Stimulated activated effector memory CD8-positive, alpha-beta T cell treated with anti-CD3 and anti-CD28 coated beads, Interleukin-12 subunit alpha, Interleukin-12 subunit beta, amount 100 ng/mL, for 72 hours (primary cell): ENCODE measurements around the gene EGR2.
"Not testable (repeated sequence)": the region's sequence is repeated elsewhere in the genome, so short reads cannot be mapped to it uniquely, and the experiment has no call there.

Experiments
- ATAC-seq: fragments of 150-1000 bp; cut with Tn5 transposase; 2 replicates; pipeline ENCODE4 v1.10.0; 2021
- DNase-seq, 2 donors: peaks; one replicate each; pipeline ENCODE4 v3.0.0; 2021 to 2022; ENCODE audit warnings: low spot score in 2 of 2
- H3K27ac Mint-ChIP-seq: one replicate; pipeline ENCODE4 v1.8.0; 2022; ENCODE audit warnings: mild to moderate bottlenecking, mixed read lengths
- H3K36me3 Mint-ChIP-seq: one replicate; pipeline ENCODE4 v1.8.0; 2022; ENCODE audit warnings: mild to moderate bottlenecking, mixed read lengths
- H3K4me1 Mint-ChIP-seq: one replicate; pipeline ENCODE4 v1.8.0; 2022; ENCODE audit warnings: mixed read lengths
- H3K4me3 Mint-ChIP-seq: one replicate; pipeline ENCODE4 v1.8.0; 2022; ENCODE audit warnings: mild to moderate bottlenecking, mixed read lengths
- H3K9me3 Mint-ChIP-seq: one replicate; pipeline ENCODE4 v1.8.0; 2022; ENCODE audit warnings: mixed read lengths

Gene EGR2

GRCh38 chr10:62790571-62790970 is 25.6 kb downstream of the EGR2 start:
- H3K27ac Mint-ChIP-seq, result no peak overlapping the region
- no peak for ATAC-seq
- no peaks in the 10 kb centered on the region for H3K4me1 Mint-ChIP-seq
- H3K9me3 Mint-ChIP-seq, result no peaks in the 10 kb centered on the region
- no peak for DNase-seq
- no peaks in the 10 kb centered on the region for H3K36me3 Mint-ChIP-seq
- H3K4me3 Mint-ChIP-seq, result no peak overlapping the region

- Mint-ChIP-seq H3K27ac (no peak overlapping the region), H3K4me1 (no peaks in the 10 kb centered on the region), H3K36me3 (no peaks in the 10 kb centered on the region), H3K4me3 (no peak overlapping the region), H3K9me3 (peaks cover 4% of the 10 kb centered on the region)
- no peak for ATAC-seq
- no peak for DNase-seq
Observed at GRCh38 chr10:62790019-62790555, 26.1 kb downstream of the EGR2 start.

- Mint-ChIP-seq H3K9me3 (peaks cover 11% of the 10 kb centered on the region), H3K4me3 (no peak overlapping the region), H3K36me3 (no peaks in the 10 kb centered on the region), H3K27ac (no peak overlapping the region), H3K4me1 (no peaks in the 10 kb centered on the region)
- ATAC-seq (no peak), DNase-seq (no peak)
Observed at GRCh38 chr10:62788861-62789467, 27.2 kb downstream of the EGR2 start.

GRCh38 chr10:62788285-62788684 is 27.9 kb downstream of the EGR2 start:
- H3K27ac Mint-ChIP-seq, H3K36me3 Mint-ChIP-seq, H3K4me3 Mint-ChIP-seq, DNase-seq, ATAC-seq, H3K4me1 Mint-ChIP-seq: not testable (repeated sequence)
- peaks cover 11% of the 10 kb centered on the region for H3K9me3 Mint-ChIP-seq

- not testable (repeated sequence) for H3K4me1 Mint-ChIP-seq, ATAC-seq, H3K27ac Mint-ChIP-seq, DNase-seq, H3K4me3 Mint-ChIP-seq, H3K36me3 Mint-ChIP-seq
- H3K9me3 Mint-ChIP-seq, result peaks cover 11% of the 10 kb centered on the region
Observed at GRCh38 chr10:62784537-62784936, 31.6 kb downstream of the EGR2 start.

- ATAC-seq (peak; percentile 97), DNase-seq (peak; percentile 46 to 86)
- H3K36me3 Mint-ChIP-seq, result no peaks in the 10 kb centered on the region
- H3K27ac Mint-ChIP-seq, result no peak overlapping the region
- peaks cover 20% of the 10 kb centered on the region for H3K4me1 Mint-ChIP-seq
- no peak overlapping the region for H3K4me3 Mint-ChIP-seq
- H3K9me3 Mint-ChIP-seq, result peaks cover 4% of the 10 kb centered on the region
Observed at GRCh38 chr10:62779487-62780248, 36.5 kb downstream of the EGR2 start.

- Mint-ChIP-seq H3K36me3 (no peaks in the 10 kb centered on the region), H3K4me1 (peaks cover 20% of the 10 kb centered on the region), H3K9me3 (no peaks in the 10 kb centered on the region), H3K4me3 (no peak overlapping the region), H3K27ac (no peak overlapping the region)
- ATAC-seq, result peak; percentile 83
- DNase-seq, result no peak
Observed at GRCh38 chr10:62778125-62778524, 38.0 kb downstream of the EGR2 start.

- peaks cover 15% of the 10 kb centered on the region for H3K4me1 Mint-ChIP-seq
- no peak overlapping the region for H3K27ac Mint-ChIP-seq
- H3K4me3 Mint-ChIP-seq, result no peak overlapping the region
- H3K36me3 Mint-ChIP-seq, result no peaks in the 10 kb centered on the region
- DNase-seq (no peak), ATAC-seq (no peak)
- no peaks in the 10 kb centered on the region for H3K9me3 Mint-ChIP-seq
Observed at GRCh38 chr10:62772186-62772974, 43.8 kb downstream of the EGR2 start.

GRCh38 chr10:62769574-62770242 is 46.5 kb downstream of the EGR2 start:
- H3K36me3 Mint-ChIP-seq, result no peaks in the 10 kb centered on the region
- no peak overlapping the region for H3K4me3 Mint-ChIP-seq
- no peaks in the 10 kb centered on the region for H3K9me3 Mint-ChIP-seq
- H3K27ac Mint-ChIP-seq, result peak overlapping the region; percentile 48
- ATAC-seq, result peak; percentile 63
- H3K4me1 Mint-ChIP-seq, result peaks cover 15% of the 10 kb centered on the region
- no peak for DNase-seq

- Mint-ChIP-seq H3K9me3 (no peaks in the 10 kb centered on the region), H3K4me3 (no peak overlapping the region)
- ATAC-seq, result no peak
Observed at GRCh38 chr10:62766386-62766785, 49.8 kb downstream of the EGR2 start.

GRCh38 chr10:62765726-62766125 is 50.4 kb downstream of the EGR2 start:
- H3K36me3 Mint-ChIP-seq, result no peaks in the 10 kb centered on the region
- H3K27ac Mint-ChIP-seq, result no peak overlapping the region
- peaks cover 15% of the 10 kb centered on the region for H3K4me1 Mint-ChIP-seq
- H3K4me3 Mint-ChIP-seq, result no peak overlapping the region
- no peak for ATAC-seq
- H3K9me3 Mint-ChIP-seq, result no peaks in the 10 kb centered on the region
- no peak for DNase-seq

More at GRCh38 chr10:62766386-62766785, 49.8 kb downstream of the EGR2 start:
- Mint-ChIP-seq H3K4me1 (peaks cover 15% of the 10 kb centered on the region), H3K27ac (no peak overlapping the region), H3K36me3 (no peaks in the 10 kb centered on the region)
- DNase-seq, result no peak

- H3K27ac Mint-ChIP-seq, result no peak overlapping the region
- no peak for ATAC-seq
- peaks cover 7% of the 10 kb centered on the region for H3K4me1 Mint-ChIP-seq
Observed at GRCh38 chr10:62764011-62764410, 52.2 kb downstream of the EGR2 start.

GRCh38 chr10:62763155-62763554 is 53.0 kb downstream of the EGR2 start:
- Mint-ChIP-seq H3K4me1 (peaks cover under 1% of the 10 kb centered on the region), H3K36me3 (no peaks in the 10 kb centered on the region), H3K4me3 (no peak overlapping the region), H3K9me3 (no peaks in the 10 kb centered on the region), H3K27ac (no peak overlapping the region)
- ATAC-seq (no peak), DNase-seq (no peak)

More at GRCh38 chr10:62764011-62764410, 52.2 kb downstream of the EGR2 start:
- Mint-ChIP-seq H3K9me3 (no peaks in the 10 kb centered on the region), H3K36me3 (no peaks in the 10 kb centered on the region), H3K4me3 (no peak overlapping the region)
- no peak for DNase-seq
